Measurements from ENCODE around the gene GXYLT2. TPM values are rescaled to one million over a fixed set of nuclear protein-coding genes. Genes with fewer than 3 reads are reported as not detected.

Gene GXYLT2
- total and polyA plus RNA-seq, 2 of the 13 experiments (the other 11 are each of a cell fraction or from before 2014, with no cell fraction given) = 4.3 to 6.9 TPM

DNA sequence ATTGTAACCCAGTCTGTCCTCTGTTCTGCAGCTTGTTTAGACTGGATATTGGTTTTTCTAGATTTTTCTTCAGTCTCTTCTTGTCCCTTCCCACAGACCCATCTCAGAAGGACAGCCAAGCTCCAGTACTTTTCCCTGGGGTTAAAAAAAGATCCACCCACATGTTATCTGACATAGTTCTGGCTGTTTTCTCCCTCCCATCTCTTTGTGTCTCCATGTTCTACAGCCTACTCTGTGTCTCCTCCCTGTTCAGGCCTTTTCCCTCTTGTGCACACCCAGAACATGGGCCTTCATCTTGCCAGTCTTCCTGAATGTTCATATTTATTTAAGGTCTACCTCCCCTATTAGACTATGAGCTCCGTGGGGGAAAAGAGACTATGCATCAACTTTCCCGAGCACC, 103.7 kb downstream of the GXYLT2 start:
- Histone ChIP-seq H3K4me1 (ENCODE audit: insufficient read depth, low read length) (peaks cover 13% of the 10 kb centered on the region), H3K4me3 (replicated peaks in 1 of 3; ENCODE audit: insufficient read depth in 1 of 3, low read depth in 2 of 3, low read length in 3 of 3) (no peak overlapping the region), H3K79me2 (ENCODE audit: insufficient read depth, low read length) (no peaks in the 10 kb centered on the region), H3K9me3 (ENCODE audit: low read length) (no peaks in the 10 kb centered on the region), H3K4me2 (ENCODE audit: low read depth, low read length) (no peak overlapping the region), H3K9ac (ENCODE audit: insufficient read depth, low read depth, low read length) (no peak overlapping the region), H3K36me3 (replicated peaks in 1 of 2; ENCODE audit: control insufficient read depth in 1 of 2, insufficient read depth in 2 of 2, low read length in 2 of 2) (no peaks in the 10 kb centered on the region), H2AFZ (ENCODE audit: low read length) (no peak overlapping the region), H4K20me1 (ENCODE audit: insufficient read depth, low read length) (no peaks in the 10 kb centered on the region), H3K27ac (ENCODE audit: extremely low read length, insufficient read depth, low read length) (no peak overlapping the region), H3K27me3 (ENCODE audit: control insufficient read depth in 1 of 2, insufficient read depth in 2 of 2, low read length in 2 of 2) (no peaks in the 10 kb centered on the region)
- no TSS peak for BruUV-seq (replicated peaks)
- in situ Hi-C loops (cut with HindIII; ENCODE audit: extremely low pct_ligation_motif_present, low pct_unique_long_range_greater_than_20kb) (no loop called here), intact Hi-C loops (cut with micrococcal nuclease; ENCODE audit: unreplicated experiment) (no loop called here)
- ATAC-seq (no peak), FAIRE-seq (no peak), DNase-seq (ENCODE audit: low spot score) (no peak)
- ChIA-PET POLR2A (no interaction called here), CTCF (ENCODE audit: low intra/inter-chr PET ratio, low total read pairs) (no interaction called here)
- TF ChIP-seq, protein P1, sequence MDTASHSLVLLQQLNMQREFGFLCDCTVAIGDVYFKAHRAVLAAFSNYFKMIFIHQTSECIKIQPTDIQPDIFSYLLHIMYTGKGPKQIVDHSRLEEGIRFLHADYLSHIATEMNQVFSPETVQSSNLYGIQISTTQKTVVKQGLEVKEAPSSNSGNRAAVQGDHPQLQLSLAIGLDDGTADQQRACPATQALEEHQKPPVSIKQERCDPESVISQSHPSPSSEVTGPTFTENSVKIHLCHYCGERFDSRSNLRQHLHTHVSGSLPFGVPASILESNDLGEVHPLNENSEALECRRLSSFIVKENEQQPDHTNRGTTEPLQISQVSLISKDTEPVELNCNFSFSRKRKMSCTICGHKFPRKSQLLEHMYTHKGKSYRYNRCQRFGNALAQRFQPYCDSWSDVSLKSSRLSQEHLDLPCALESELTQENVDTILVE (CRISPR knock-in tag; IDR thresholded peaks at IDR 0.05) = no peak
- no peak for TF ChIP-seq MEIS1 (CRISPR knock-in tag; IDR thresholded peaks at IDR 0.05; ENCODE audit: borderline replicate concordance)
- TF ChIP-seq CCAR2 (optimal IDR thresholded peaks at IDR 0.05; ENCODE audit: low read depth, low read length) = no peak
- no peak for TF ChIP-seq ZNF460 (CRISPR knock-in tag; IDR thresholded peaks at IDR 0.05; ENCODE audit: borderline replicate concordance)
- no peak for TF ChIP-seq YEATS2 (CRISPR knock-in tag; IDR thresholded peaks at IDR 0.05; ENCODE audit: borderline replicate concordance)
- TF ChIP-seq ZNF7 (CRISPR knock-in tag; IDR thresholded peaks at IDR 0.05) = no peak
- no peak for TF ChIP-seq NR2F2 (IDR thresholded peaks at IDR 0.05; ENCODE audit: borderline replicate concordance, low read depth)
- TF ChIP-seq FLYWCH1 (CRISPR knock-in tag; IDR thresholded peaks at IDR 0.05) = no peak
- no peak for TF ChIP-seq ZNF761 (CRISPR knock-in tag; conservative IDR thresholded peaks at IDR 0.05)
- 57% methylated on average over 2 of the region's 2 CpGs for WGBS (ENCODE audit: low lambda C conversion rate)

DNA sequence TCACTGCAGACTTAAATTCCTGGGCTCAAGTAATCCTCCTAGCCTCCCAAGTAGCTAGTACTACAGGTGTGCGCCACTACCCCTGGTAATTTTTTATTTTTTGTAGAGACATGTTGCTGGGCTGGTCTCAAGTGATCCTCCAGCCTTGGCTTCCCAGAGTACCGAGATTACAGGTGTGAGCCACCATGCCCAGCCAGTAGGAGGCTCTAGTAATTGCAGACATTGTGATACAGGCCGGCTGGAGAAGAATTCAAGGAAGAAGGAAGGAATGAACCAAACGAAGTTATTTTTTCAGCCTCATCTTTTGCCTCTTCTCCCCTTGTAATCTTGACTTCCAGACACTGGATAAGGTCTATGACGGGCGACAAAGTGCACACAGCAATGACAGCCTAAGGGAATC, 105.5 kb downstream of the GXYLT2 start:
- DNase-seq (ENCODE audit: low spot score) = no peak
- intact Hi-C loops (cut with micrococcal nuclease; ENCODE audit: unreplicated experiment) = no loop called here
- WGBS (ENCODE audit: low lambda C conversion rate) = 73% methylated on average over 6 of the region's 6 CpGs

More for the DNA sequence above, 105.5 kb downstream of the GXYLT2 start:
- no TSS peak for BruUV-seq (replicated peaks)
- Histone ChIP-seq H3K27me3 (ENCODE audit: control insufficient read depth in 1 of 2, insufficient read depth in 2 of 2, low read length in 2 of 2) (no peaks in the 10 kb centered on the region; a peak in 1 of 5 replicates), H3K4me2 (ENCODE audit: low read depth, low read length) (no peak overlapping the region), H3K79me2 (ENCODE audit: insufficient read depth, low read length) (peaks cover 13% of the 10 kb centered on the region), H3K4me3 (replicated peaks in 1 of 3; ENCODE audit: insufficient read depth in 1 of 3, low read depth in 2 of 3, low read length in 3 of 3) (no peak overlapping the region), H2AFZ (ENCODE audit: low read length) (peak overlapping the region; percentile 59), H4K20me1 (ENCODE audit: insufficient read depth, low read length) (peaks cover 13% of the 10 kb centered on the region), H3K9me3 (ENCODE audit: low read length) (no peaks in the 10 kb centered on the region), H3K4me1 (ENCODE audit: insufficient read depth, low read length) (peaks cover 14% of the 10 kb centered on the region), H3K27ac (ENCODE audit: extremely low read length, insufficient read depth, low read length) (no peak overlapping the region), H3K36me3 (replicated peaks in 1 of 2; ENCODE audit: control insufficient read depth in 1 of 2, insufficient read depth in 2 of 2, low read length in 2 of 2) (no peaks in the 10 kb centered on the region; a peak in 1 of 5 replicates), H3K9ac (ENCODE audit: insufficient read depth, low read depth, low read length) (no peak overlapping the region)
- in situ Hi-C loops (cut with HindIII; ENCODE audit: extremely low pct_ligation_motif_present, low pct_unique_long_range_greater_than_20kb) = no loop called here
- ATAC-seq (no peak), FAIRE-seq (no peak)
- POLR2A ChIA-PET = interaction anchor here (0.9 kb wide), 1 partner anchor 32 kb away, joined by 3 read pairs; no protein-coding TSS in a partner anchor
- CTCF ChIA-PET (ENCODE audit: low intra/inter-chr PET ratio, low total read pairs) = no interaction called here
- TF ChIP-seq, protein P2, sequence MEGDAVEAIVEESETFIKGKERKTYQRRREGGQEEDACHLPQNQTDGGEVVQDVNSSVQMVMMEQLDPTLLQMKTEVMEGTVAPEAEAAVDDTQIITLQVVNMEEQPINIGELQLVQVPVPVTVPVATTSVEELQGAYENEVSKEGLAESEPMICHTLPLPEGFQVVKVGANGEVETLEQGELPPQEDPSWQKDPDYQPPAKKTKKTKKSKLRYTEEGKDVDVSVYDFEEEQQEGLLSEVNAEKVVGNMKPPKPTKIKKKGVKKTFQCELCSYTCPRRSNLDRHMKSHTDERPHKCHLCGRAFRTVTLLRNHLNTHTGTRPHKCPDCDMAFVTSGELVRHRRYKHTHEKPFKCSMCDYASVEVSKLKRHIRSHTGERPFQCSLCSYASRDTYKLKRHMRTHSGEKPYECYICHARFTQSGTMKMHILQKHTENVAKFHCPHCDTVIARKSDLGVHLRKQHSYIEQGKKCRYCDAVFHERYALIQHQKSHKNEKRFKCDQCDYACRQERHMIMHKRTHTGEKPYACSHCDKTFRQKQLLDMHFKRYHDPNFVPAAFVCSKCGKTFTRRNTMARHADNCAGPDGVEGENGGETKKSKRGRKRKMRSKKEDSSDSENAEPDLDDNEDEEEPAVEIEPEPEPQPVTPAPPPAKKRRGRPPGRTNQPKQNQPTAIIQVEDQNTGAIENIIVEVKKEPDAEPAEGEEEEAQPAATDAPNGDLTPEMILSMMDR (CRISPR knock-in tag; IDR thresholded peaks at IDR 0.05) = 0 out of 2 replicates have a peak, but pooled peaks have one; percentile 20
- TF ChIP-seq MAFK (conservative IDR thresholded peaks at IDR 0.05 in 1 of 2, IDR thresholded peaks at IDR 0.05 in 1 of 2; ENCODE audit: low read length in 2 of 2) (no peak), STAG1 (CRISPR knock-in tag; IDR thresholded peaks at IDR 0.05) (0 out of 2 replicates have a peak, but pooled peaks have one; percentile 18), NR2F6 (IDR thresholded peaks at IDR 0.05) (no peak), NR2F6 (CRISPR knock-in tag; IDR thresholded peaks at IDR 0.05) (no peak)

Data from HepG2 (cell line).